Measurements from ENCODE around the gene VTI1A. TPM values are rescaled to one million over a fixed set of nuclear protein-coding genes. Genes with fewer than 3 reads are reported as not detected.
A peak's percentile ranks its signal among the peaks of the same experiment; 100 is the strongest.

VTI1A gene
- total and polyA plus RNA-seq, 4 donors = 5.5 to 26.9 (median 13.1) TPM

GRCh38 chr10:112750427-112751167 is 303.6 kb downstream of the VTI1A start:
- H3K9me3 ChIP-seq (ENCODE audit: control insufficient read depth in 4 of 4, low read length in 3 of 4) = no peaks in the 10 kb centered on the region
- H3K27me3 ChIP-seq (ENCODE audit: control insufficient read depth in 4 of 4, insufficient read depth in 4 of 4, low read length in 3 of 4) = no peaks in the 10 kb centered on the region
- H3K36me3 ChIP-seq (ENCODE audit: control insufficient read depth in 4 of 4, insufficient read depth in 3 of 4, low read depth in 1 of 4, low read length in 3 of 4) = no peaks in the 10 kb centered on the region
- H3K4me3 ChIP-seq (ENCODE audit: low read depth in 1 of 3, low read length in 3 of 3) = no peak overlapping the region
- DNase-seq (ENCODE audit: low spot score) = no peak
- no peak overlapping the region for H3K9ac ChIP-seq (ENCODE audit: low read depth in 1 of 2, low read length in 2 of 2)
- H3K27ac ChIP-seq (ENCODE audit: low read depth in 1 of 2, low read length in 2 of 2) = peak overlapping the region; percentile 67 to 75
- H3K4me1 ChIP-seq (ENCODE audit: control insufficient read depth in 4 of 4, insufficient read depth in 4 of 4, low read length in 3 of 4) = peaks cover 5 to 26% (median 19%) of the 10 kb centered on the region in 4 donors
- WGBS = 32% methylated on average over 6 of the region's 6 CpGs
- peak; percentile 54 for TF ChIP-seq SP1 (IDR thresholded peaks at IDR 0.05)
- peak in 1 of 2 donors; percentile 78 for TF ChIP-seq JUND (IDR thresholded peaks at IDR 0.05)
- no peak for TF ChIP-seq CTCF (IDR thresholded peaks at IDR 0.05; ENCODE audit: low read depth, low read length, missing input control)
- TF ChIP-seq FOXA2 (IDR thresholded peaks at IDR 0.05) = peak; percentile 49
- TF ChIP-seq ATF3 (IDR thresholded peaks at IDR 0.05) = no peak
- TF ChIP-seq NR2F2 (IDR thresholded peaks at IDR 0.05) = no peak
- TF ChIP-seq RXRA (IDR thresholded peaks at IDR 0.05) = peak; percentile 57 to 86
- TF ChIP-seq YY1 (IDR thresholded peaks at IDR 0.05) = peak; percentile 69
- peak; percentile 28 to 44 for TF ChIP-seq RAD21 (IDR thresholded peaks at IDR 0.05)
- TF ChIP-seq HNF4G (IDR thresholded peaks at IDR 0.05) = peak; percentile 30
- TF ChIP-seq HNF4A (conservative IDR thresholded peaks at IDR 0.05) = peak; percentile 61 to 81
- TF ChIP-seq ZBTB33 (IDR thresholded peaks at IDR 0.05) = peak; percentile 68
- TF ChIP-seq GABPA (IDR thresholded peaks at IDR 0.05 in 1 of 2, conservative IDR thresholded peaks at IDR 0.05 in 1 of 2) = no peak
- TF ChIP-seq REST (IDR thresholded peaks at IDR 0.05) = peak; percentile 38
- no peak for TF ChIP-seq TAF1 (conservative IDR thresholded peaks at IDR 0.05)
- TF ChIP-seq FOXA1 (IDR thresholded peaks at IDR 0.05) = no peak
- TF ChIP-seq MAX (IDR thresholded peaks at IDR 0.05) = peak; percentile 82
- peak in 1 of 2 donors; percentile 83 for TF ChIP-seq EGR1 (IDR thresholded peaks at IDR 0.05; ENCODE audit: low read depth in 2 of 2)

Data from liver (tissue), 9 donors.